Parathyroid adenoma (tissue), 2 donors: ENCODE results near the gene HFE.

ENCODE experiments used
- H2AFZ ChIP-seq: fragments of 300-600 bp; sonication (generic); one replicate; pipeline ENCODE4 v1.7.0; 2017; ENCODE audit warnings: antibody characterized with exemption, mild to moderate bottlenecking
- H3K27ac ChIP-seq: fragments of 300-600 bp; sonication (generic); one replicate; pipeline ENCODE4 v1.7.0; 2017
- H3K27me3 ChIP-seq: fragments of 300-600 bp; sonication (generic); one replicate; pipeline ENCODE4 v1.7.0; 2017; ENCODE audit warnings: low read length; ENCODE audit not compliant: control insufficient read depth, insufficient read depth
- H3K36me3 ChIP-seq: fragments of 300-600 bp; sonication (generic); one replicate; pipeline ENCODE4 v1.7.0; 2017; ENCODE audit warnings: low read length; ENCODE audit not compliant: control insufficient read depth, insufficient read depth
- H3K4me1 ChIP-seq: fragments of 300-600 bp; sonication (generic); one replicate; pipeline ENCODE4 v1.7.0; 2017; ENCODE audit warnings: control low read depth
- H3K4me2 ChIP-seq: fragments of 300-600 bp; sonication (generic); one replicate; pipeline ENCODE4 v1.7.0; 2017; ENCODE audit warnings: low read length
- H3K4me3 ChIP-seq: fragments of 300-600 bp; sonication (generic); one replicate; pipeline ENCODE4 v1.7.0; 2017; ENCODE audit warnings: low read depth, low read length
- H3K79me2 ChIP-seq: fragments of 300-600 bp; sonication (generic); one replicate; pipeline ENCODE4 v1.7.0; 2017; ENCODE audit warnings: control low read depth
- H3K9ac ChIP-seq: fragments of 300-600 bp; sonication (generic); one replicate; pipeline ENCODE4 v1.7.0; 2017; ENCODE audit warnings: mild to moderate bottlenecking
- H3K9me3 ChIP-seq: fragments of 300-600 bp; sonication (generic); one replicate; pipeline ENCODE4 v1.7.0; 2017; ENCODE audit warnings: low read length; ENCODE audit not compliant: control insufficient read depth
- TF ChIP-seq, protein P1 (sequence below): fragments of 300-600 bp; sonication (generic); IDR thresholded peaks from one replicate; pipeline ENCODE4 v1.7.0; 2017; ENCODE audit warnings: antibody characterized with exemption, mild to moderate bottlenecking
- donor health status: primary hyperparathyroidism.

The HFE gene

GRCh38 chr6:26126394-26127235, 39.4 kb downstream of the HFE start:
- Histone ChIP-seq H2AFZ (peak overlapping the region; percentile 52), H3K4me3 (peak overlapping the region; percentile 96), H3K4me2 (peak overlapping the region; percentile 91), H3K9me3 (no peaks in the 10 kb centered on the region), H3K79me2 (peaks cover 39% of the 10 kb centered on the region), H3K9ac (no peak overlapping the region), H3K27ac (peak overlapping the region; percentile 97), H3K4me1 (peaks cover 5% of the 10 kb centered on the region), H3K36me3 (no peaks in the 10 kb centered on the region), H3K27me3 (no peaks in the 10 kb centered on the region)
- TF ChIP-seq, protein P1, sequence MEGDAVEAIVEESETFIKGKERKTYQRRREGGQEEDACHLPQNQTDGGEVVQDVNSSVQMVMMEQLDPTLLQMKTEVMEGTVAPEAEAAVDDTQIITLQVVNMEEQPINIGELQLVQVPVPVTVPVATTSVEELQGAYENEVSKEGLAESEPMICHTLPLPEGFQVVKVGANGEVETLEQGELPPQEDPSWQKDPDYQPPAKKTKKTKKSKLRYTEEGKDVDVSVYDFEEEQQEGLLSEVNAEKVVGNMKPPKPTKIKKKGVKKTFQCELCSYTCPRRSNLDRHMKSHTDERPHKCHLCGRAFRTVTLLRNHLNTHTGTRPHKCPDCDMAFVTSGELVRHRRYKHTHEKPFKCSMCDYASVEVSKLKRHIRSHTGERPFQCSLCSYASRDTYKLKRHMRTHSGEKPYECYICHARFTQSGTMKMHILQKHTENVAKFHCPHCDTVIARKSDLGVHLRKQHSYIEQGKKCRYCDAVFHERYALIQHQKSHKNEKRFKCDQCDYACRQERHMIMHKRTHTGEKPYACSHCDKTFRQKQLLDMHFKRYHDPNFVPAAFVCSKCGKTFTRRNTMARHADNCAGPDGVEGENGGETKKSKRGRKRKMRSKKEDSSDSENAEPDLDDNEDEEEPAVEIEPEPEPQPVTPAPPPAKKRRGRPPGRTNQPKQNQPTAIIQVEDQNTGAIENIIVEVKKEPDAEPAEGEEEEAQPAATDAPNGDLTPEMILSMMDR, result no peak

- Histone ChIP-seq H3K36me3 (no peaks in the 10 kb centered on the region), H3K4me1 (peaks cover 6% of the 10 kb centered on the region), H3K9ac (no peak overlapping the region), H3K79me2 (peaks cover 39% of the 10 kb centered on the region), H3K9me3 (no peaks in the 10 kb centered on the region), H3K4me3 (no peak overlapping the region), H2AFZ (no peak overlapping the region), H3K4me2 (no peak overlapping the region), H3K27me3 (no peaks in the 10 kb centered on the region), H3K27ac (no peak overlapping the region)
- TF ChIP-seq, protein P1, result no peak
Measured at GRCh38 chr6:26128013-26128771, 41.0 kb downstream of the HFE start.

GRCh38 chr6:26129656-26130055, 42.4 kb downstream of the HFE start:
- Histone ChIP-seq H3K4me2 (no peak overlapping the region), H2AFZ (no peak overlapping the region), H3K9me3 (no peaks in the 10 kb centered on the region), H3K4me3 (no peak overlapping the region), H3K27me3 (no peaks in the 10 kb centered on the region), H3K79me2 (peaks cover 39% of the 10 kb centered on the region), H3K4me1 (peaks cover 6% of the 10 kb centered on the region), H3K27ac (no peak overlapping the region), H3K36me3 (no peaks in the 10 kb centered on the region), H3K9ac (no peak overlapping the region)
- TF ChIP-seq, protein P1, result no peak

- no peaks in the 10 kb centered on the region for H3K27me3 ChIP-seq
- peaks cover 35% of the 10 kb centered on the region for H3K79me2 ChIP-seq
- TF ChIP-seq, protein P1, result no peak
- no peak overlapping the region for H3K9ac ChIP-seq
- H3K27ac ChIP-seq, result no peak overlapping the region
- H3K9me3 ChIP-seq, result no peaks in the 10 kb centered on the region
- H3K4me3 ChIP-seq, result no peak overlapping the region
- no peak overlapping the region for H3K4me2 ChIP-seq
- no peaks in the 10 kb centered on the region for H3K36me3 ChIP-seq
- no peak overlapping the region for H2AFZ ChIP-seq
- peaks cover 6% of the 10 kb centered on the region for H3K4me1 ChIP-seq
Measured at GRCh38 chr6:26130581-26131249, 43.5 kb downstream of the HFE start.
